ENCODE measurements around the gene SLC22A15. TPM values are rescaled to one million over a fixed set of nuclear protein-coding genes. Genes with fewer than 3 reads are reported as not detected.

SLC22A15 gene
- total RNA-seq, 1 donor from 2014 or later = 13.8 TPM

DNA sequence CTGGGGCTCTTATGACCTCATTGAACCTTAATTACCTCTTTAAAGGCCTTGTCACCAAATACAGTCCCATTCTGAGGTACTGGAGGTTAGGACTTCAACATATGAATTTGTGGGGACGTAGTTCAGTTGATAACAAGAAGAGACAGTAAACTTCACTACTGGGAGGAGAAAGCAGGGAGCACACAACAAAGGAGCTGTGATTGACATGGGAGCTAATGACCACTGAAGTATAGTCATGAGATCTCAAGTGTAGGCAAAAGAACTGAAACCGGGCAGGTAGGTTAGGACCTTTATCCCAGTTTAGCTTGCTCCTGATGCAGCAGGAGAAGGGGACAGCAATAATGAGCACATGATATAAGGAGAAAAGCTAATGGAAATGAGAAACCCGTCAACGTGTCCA, 123.1 kb downstream of the SLC22A15 start:
- DNase-seq (ENCODE audit: low read depth) = no peak

- DNase-seq (ENCODE audit: low read depth) = no peak
Observed at GRCh38 chr1:116099919-116100318, 123.6 kb downstream of the SLC22A15 start.

GRCh38 chr1:116104667-116105066, 128.4 kb downstream of the SLC22A15 start:
- no peak for DNase-seq (ENCODE audit: low read depth)

- DNase-seq (ENCODE audit: low read depth) = no peak
Observed at GRCh38 chr1:116105996-116106395, 129.7 kb downstream of the SLC22A15 start.

DNA sequence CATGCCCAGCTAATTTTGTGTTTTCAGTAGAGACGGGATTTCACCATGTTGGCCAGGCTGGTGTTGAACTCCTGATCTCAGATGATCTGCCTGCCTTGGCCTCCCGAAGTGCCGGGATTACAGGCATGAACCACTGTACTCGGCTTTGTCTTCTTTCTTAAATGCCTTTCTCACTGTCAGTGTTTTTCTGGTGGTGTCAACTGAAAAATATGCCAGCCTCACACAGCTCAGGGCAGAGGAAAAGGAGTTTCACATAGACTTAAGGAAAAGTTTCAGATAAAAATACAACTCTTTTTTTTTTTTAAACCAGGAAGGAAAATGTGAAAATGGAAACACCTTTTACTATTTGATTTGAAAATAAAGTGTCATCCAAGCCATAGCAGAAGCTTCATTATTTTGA, 130.3 kb downstream of the SLC22A15 start:
- no peak for DNase-seq (ENCODE audit: low read depth)

GRCh38 chr1:116107371-116107770, 131.1 kb downstream of the SLC22A15 start:
- no peak for DNase-seq (ENCODE audit: low read depth)

- DNase-seq (ENCODE audit: low read depth) = no peak
Observed at GRCh38 chr1:116110567-116111523, 134.5 kb downstream of the SLC22A15 start, which contains the start of gene MAB21L3. Gene MAB21L3, plus strand, starts transcription at chr1:116111399. Its CDS starts 1,217 bp downstream, at chr1:116112616.

- DNase-seq (ENCODE audit: low read depth) = no peak
Observed at GRCh38 chr1:116111524-116112021, 135.3 kb downstream of the SLC22A15 start.

DNA sequence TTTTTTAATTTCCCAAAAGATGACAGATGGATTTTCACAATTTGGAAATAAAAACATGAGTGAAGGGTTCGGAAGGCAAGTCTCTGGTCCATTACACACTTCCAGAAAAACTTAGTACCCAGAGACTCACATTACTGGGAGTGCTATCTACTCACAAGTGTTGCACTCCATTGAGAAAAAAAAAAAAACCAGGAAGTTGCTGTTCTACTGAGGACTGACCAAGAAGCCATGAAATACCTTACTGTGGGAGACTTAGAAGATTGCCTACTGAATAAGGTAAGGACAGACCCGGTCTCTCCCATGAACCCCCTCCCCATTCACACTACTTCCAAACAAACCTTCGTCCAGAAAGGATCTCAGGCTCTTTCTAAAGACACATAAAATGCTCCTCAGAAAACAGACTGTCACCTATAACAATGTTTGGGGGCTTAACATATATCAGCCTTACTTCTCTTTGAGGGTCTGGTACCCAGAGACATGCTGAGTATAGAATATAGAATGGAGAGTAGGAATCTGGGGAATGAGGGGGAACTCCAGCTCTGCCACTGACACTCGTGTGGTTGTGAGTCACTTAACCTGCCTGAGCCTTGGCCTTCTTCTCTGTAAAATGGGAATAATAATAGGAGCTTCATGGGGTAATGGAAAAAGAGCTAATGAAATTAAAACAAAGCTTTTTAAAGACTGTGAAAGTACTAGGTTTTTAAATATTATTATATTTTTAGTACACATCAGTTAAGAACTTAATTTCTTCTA, 136.3 kb downstream of the SLC22A15 start:
- DNase-seq (ENCODE audit: low read depth) = no peak

- no peak for DNase-seq (ENCODE audit: low read depth)
Observed at GRCh38 chr1:116113615-116114014, 137.3 kb downstream of the SLC22A15 start.

GRCh38 chr1:116115476-116116439, 139.4 kb downstream of the SLC22A15 start:
- peak; percentile 86 for DNase-seq (ENCODE audit: low read depth)

- DNase-seq (ENCODE audit: low read depth) = no peak
Observed at GRCh38 chr1:116118471-116118870, 142.2 kb downstream of the SLC22A15 start.

Other genes with a start within 250 kb of the SLC22A15 start
- 247 and 330 TPM in 2 replicates for gene CASQ2, start 207.8 kb upstream of the SLC22A15 start, total RNA-seq
- 1.3 and 2.5 TPM in 2 replicates for gene NHLH2, start 135.4 kb upstream of the SLC22A15 start, total RNA-seq
- 0.05 and 0.27 TPM in 2 replicates for gene MAB21L3, start 134.9 kb downstream of the SLC22A15 start, total RNA-seq